GM10266 (cell line): Measurements from ENCODE around the gene CTSO.

ENCODE experiments used
- DNase-seq: peaks from one replicate; pipeline ENCODE4 v3.0.0; 2012; ENCODE audit errors: extremely low spot score
- TF ChIP-seq, protein P1 (sequence below): IDR thresholded peaks from 2 replicates; pipeline ENCODE4 v1.5.1; 2012; ENCODE audit warnings: mild to moderate bottlenecking, low read depth; ENCODE audit not compliant: control insufficient read depth, insufficient read depth; ENCODE audit errors: missing control alignments

Gene CTSO

DNA sequence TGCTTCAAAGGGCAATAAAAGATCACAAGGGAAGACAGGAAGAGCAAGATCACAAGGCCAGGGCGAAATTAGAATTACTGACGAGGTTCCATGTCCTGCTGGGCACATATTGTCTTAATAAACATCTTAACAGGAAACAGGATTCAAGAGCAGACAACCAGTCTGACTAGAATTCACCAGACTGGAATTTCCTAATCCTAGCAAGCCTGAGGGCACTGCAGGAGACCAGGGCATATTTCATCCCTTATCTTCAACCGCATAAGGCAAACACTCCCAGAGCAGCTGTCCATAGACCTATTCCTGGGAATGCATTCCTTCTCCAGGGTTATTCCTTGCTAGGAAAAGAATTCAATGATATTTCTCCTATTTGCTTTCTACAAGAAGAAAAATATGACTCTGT, 62.6 kb downstream of the CTSO start:
- DNase-seq, result no peak
- TF ChIP-seq, protein P1, sequence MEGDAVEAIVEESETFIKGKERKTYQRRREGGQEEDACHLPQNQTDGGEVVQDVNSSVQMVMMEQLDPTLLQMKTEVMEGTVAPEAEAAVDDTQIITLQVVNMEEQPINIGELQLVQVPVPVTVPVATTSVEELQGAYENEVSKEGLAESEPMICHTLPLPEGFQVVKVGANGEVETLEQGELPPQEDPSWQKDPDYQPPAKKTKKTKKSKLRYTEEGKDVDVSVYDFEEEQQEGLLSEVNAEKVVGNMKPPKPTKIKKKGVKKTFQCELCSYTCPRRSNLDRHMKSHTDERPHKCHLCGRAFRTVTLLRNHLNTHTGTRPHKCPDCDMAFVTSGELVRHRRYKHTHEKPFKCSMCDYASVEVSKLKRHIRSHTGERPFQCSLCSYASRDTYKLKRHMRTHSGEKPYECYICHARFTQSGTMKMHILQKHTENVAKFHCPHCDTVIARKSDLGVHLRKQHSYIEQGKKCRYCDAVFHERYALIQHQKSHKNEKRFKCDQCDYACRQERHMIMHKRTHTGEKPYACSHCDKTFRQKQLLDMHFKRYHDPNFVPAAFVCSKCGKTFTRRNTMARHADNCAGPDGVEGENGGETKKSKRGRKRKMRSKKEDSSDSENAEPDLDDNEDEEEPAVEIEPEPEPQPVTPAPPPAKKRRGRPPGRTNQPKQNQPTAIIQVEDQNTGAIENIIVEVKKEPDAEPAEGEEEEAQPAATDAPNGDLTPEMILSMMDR, result no peak

DNA sequence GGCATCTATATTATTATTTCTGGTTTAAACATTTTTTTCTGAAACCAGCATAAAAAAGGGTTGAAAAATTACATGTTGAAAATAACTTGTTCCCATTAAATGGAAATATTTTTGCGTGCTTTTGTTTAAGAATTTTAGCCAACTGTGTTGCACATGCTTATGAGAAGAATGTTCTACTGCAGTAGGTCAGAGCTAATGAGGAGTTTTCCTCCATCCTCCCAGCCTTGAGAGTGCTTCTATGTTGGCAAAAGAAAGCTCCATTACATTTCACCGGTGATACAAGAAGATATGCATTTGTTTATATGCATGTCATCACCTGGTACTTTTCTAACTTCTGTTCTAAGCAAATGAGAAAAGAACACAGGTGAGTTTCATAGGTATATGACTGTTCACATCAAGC, 63.7 kb downstream of the CTSO start:
- TF ChIP-seq, protein P1, result no peak
- DNase-seq, result no peak

DNA sequence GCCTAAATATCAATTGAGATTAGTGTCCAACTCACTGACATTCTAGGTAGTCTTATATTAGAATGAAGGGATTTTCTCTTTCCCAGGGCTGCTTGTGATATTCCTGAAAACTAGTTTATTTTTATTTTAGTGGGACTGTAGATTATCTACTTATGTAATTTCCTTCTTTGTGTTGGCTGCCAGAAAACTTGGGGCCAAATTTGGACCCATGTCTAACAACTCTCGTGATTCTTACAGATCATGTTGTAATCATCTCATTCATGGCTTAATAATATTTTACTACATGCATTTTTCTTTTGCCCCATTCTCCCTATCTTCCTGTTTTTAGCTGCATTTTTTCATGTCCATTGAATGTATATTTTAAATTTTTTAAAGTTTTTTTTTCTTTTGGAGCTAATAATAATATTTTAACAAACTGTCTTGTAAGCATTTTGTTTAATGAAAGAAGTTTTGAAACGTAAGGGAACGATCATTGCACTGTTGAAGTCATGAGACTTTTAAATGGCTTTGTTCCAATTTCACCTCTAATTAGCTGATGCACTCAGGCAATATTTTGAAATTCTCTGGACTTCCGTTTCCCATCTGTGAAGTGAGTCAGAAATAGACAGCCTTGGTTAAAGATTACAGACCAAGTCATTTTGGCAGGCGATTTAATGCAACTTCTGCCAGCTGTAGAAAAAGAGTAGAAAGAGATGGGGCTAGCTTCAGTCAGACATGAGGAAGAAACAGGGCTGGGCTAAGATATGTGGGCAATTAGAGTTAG, 64.5 kb downstream of the CTSO start:
- TF ChIP-seq, protein P1, result no peak
- DNase-seq, result no peak

DNA sequence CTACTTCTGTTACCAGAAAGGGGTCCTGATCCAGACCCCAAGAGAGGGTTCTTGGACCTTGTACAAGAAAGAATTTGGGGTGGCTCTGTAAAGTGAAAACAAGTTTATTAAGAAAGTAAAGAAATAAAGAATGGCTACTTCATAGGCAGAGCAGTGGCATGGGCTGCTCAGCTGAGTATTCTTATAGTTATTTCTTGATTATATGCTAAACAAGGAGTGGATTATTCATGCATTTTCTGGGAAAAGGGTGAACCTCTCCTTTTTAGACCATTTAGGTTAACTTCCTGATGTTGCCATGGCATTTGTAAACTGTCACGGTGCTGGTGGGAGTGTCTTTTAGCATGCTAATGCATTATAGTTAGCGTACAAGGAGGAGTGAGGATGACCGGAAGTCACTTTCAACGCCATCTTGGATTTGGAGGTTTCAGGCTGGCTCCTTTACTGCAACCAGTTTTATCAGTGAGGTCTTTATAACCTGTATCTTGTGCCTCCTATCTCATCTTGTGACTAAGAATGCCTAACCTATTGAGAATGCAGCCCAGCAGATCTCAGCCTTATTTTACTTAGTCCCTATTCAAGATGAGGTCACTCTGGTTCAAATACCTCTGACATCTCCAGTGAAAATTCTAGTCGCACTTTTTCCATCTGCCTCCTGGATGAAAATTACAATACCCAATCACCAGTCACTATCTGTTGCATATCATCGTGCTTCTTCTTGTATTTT, 65.7 kb downstream of the CTSO start:
- DNase-seq, result no peak
- TF ChIP-seq, protein P1, result no peak

DNA sequence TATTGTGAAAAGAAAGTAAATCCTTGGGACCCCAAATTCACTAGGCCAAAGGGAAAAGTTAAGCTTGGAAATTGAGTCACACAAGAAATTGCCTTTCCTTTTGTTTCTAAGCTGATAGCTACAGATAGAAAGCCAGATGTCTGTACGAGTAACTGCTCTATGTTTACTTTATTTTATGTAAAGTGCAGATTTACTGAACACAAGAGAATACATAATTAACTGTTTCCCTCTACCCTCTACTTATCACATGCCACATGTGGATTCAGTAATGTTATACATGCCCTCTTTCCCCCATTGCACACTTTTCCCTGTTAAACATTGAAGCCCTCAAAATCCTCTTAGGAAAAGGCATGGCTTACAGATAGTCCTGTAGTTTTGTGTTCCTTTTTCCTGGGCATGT, 66.6 kb downstream of the CTSO start:
- no peak for DNase-seq
- TF ChIP-seq, protein P1, result no peak

DNA sequence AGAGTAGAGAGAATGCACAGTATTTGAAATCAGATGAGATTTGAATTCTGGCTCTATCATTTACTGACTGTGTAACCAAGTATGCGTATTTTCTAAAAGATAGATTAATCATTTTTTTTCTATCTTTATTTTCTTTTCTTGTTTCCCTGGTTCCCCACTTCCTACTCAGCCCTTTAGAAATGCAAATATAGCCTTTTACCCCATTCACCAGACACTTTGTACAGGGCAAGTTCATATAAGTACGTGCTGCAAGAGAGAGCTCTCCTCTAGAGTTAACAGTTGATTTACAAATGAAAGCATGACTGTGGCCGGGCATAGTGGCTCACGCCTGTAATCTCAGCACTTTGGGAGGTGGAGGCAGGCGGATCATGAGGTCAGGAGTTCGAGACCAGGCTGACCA, 68.0 kb downstream of the CTSO start:
- TF ChIP-seq, protein P1, result no peak
- DNase-seq, result no peak

DNA sequence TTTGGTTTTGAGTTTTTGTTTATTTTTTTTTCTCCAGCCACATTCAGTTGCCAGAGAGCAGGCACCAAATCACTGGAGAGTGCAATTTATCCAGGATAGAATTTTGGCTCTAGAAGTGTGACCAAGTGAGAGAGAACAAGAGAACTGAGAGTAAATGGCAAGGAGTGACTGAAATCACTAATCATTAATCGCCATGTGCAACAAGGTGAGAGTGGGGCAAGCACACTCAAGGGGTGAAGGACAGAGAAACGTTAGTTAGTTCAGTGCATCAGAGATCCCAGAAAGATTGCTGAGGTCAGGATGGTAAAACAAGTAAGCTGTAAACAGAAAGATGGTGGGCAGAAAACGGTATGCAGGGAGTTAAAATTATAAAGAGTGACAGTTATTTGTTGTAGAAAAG, 69.8 kb downstream of the CTSO start:
- TF ChIP-seq, protein P1, result no peak
- DNase-seq, result no peak
